Measurements from ENCODE around the gene CPNE6. TPM values are rescaled to one million over a fixed set of nuclear protein-coding genes. Genes with fewer than 3 reads are reported as not detected.

CPNE6 gene
- total RNA-seq, 6 donors from 2014 or later: not detected

GRCh38 chr14:24072881-24073877 lies 1.8 kb downstream of the CPNE6 start:
- DNase-seq (no peak), ATAC-seq (ENCODE audit: low FRiP score in 2 of 2) (no peak)
- Histone ChIP-seq H3K4me1 (peaks cover 0 to 4% (median 2%) of the 10 kb centered on the region in 4 donors), H3K9me3 (no peaks in the 10 kb centered on the region), H3K4me3 (no peak overlapping the region), H3K36me3 (no peaks in the 10 kb centered on the region), H3K27ac (no peak overlapping the region), H3K27me3 (no peaks in the 10 kb centered on the region)
- TF ChIP-seq POLR2A (IDR thresholded peaks at IDR 0.05) (no peak), POLR2AphosphoS5 (IDR thresholded peaks at IDR 0.05) (no peak), EP300 (IDR thresholded peaks at IDR 0.05) (no peak)
- 80 to 86% methylated on average over 16 to 26 of the region's 26 CpGs for WGBS, 2 donors

- no peaks in the 10 kb centered on the region for H3K27me3 ChIP-seq
- ATAC-seq (ENCODE audit: low FRiP score in 2 of 2): no peak
- TF ChIP-seq CTCF (IDR thresholded peaks at IDR 0.05) (no peak), EP300 (IDR thresholded peaks at IDR 0.05) (no peak), POLR2A (IDR thresholded peaks at IDR 0.05) (no peak), POLR2AphosphoS5 (IDR thresholded peaks at IDR 0.05) (no peak)
- no peak for DNase-seq
- no peaks in the 10 kb centered on the region for H3K9me3 ChIP-seq
- H3K4me3 ChIP-seq: no peak overlapping the region
- 79 to 86% methylated on average over 7 to 11 of the region's 11 CpGs for WGBS, 2 donors
- H3K4me1 ChIP-seq: peaks cover 0 to 4% (median 2%) of the 10 kb centered on the region in 4 donors
- no peak overlapping the region for H3K27ac ChIP-seq
- no peaks in the 10 kb centered on the region for H3K36me3 ChIP-seq
These were observed 3.5 kb downstream of the CPNE6 start for GRCh38 chr14:24074625-24075484.

- Histone ChIP-seq H3K4me3 (no peak overlapping the region), H3K4me1 (peaks cover 2 to 7% (median 5%) of the 10 kb centered on the region in 4 donors), H3K27me3 (no peaks in the 10 kb centered on the region), H3K9me3 (no peaks in the 10 kb centered on the region), H3K27ac (no peak overlapping the region), H3K36me3 (no peaks in the 10 kb centered on the region)
- 62 to 78% methylated on average over 8 to 11 of the region's 11 CpGs for WGBS, 2 donors
- no peak for TF ChIP-seq POLR2A (IDR thresholded peaks at IDR 0.05)
- no peak for TF ChIP-seq POLR2AphosphoS5 (IDR thresholded peaks at IDR 0.05)
- no peak for TF ChIP-seq CTCF (IDR thresholded peaks at IDR 0.05)
- TF ChIP-seq EP300 (IDR thresholded peaks at IDR 0.05): no peak
- no peak for ATAC-seq (ENCODE audit: low FRiP score in 2 of 2)
- no peak for DNase-seq
These were observed 4.3 kb downstream of the CPNE6 start for GRCh38 chr14:24075485-24076301.

GRCh38 chr14:24076302-24076601 lies 4.9 kb downstream of the CPNE6 start:
- Histone ChIP-seq H3K27ac (no peak overlapping the region), H3K36me3 (no peaks in the 10 kb centered on the region), H3K4me1 (peaks cover 8 to 13% (median 9%) of the 10 kb centered on the region in 4 donors), H3K4me3 (no peak overlapping the region), H3K27me3 (no peaks in the 10 kb centered on the region), H3K9me3 (no peaks in the 10 kb centered on the region)
- 86 to 88% methylated on average over 10 of the region's 10 CpGs for WGBS, 2 donors
- ATAC-seq (ENCODE audit: low FRiP score in 2 of 2): no peak
- no peak for DNase-seq
- no peak for TF ChIP-seq POLR2A (IDR thresholded peaks at IDR 0.05)
- no peak for TF ChIP-seq CTCF (IDR thresholded peaks at IDR 0.05)
- no peak for TF ChIP-seq EP300 (IDR thresholded peaks at IDR 0.05)
- TF ChIP-seq POLR2AphosphoS5 (IDR thresholded peaks at IDR 0.05): no peak

Data from upper lobe of left lung (tissue), 6 donors.